ENCODE measurements around the gene FCHSD2.

The FCHSD2 gene

DNA sequence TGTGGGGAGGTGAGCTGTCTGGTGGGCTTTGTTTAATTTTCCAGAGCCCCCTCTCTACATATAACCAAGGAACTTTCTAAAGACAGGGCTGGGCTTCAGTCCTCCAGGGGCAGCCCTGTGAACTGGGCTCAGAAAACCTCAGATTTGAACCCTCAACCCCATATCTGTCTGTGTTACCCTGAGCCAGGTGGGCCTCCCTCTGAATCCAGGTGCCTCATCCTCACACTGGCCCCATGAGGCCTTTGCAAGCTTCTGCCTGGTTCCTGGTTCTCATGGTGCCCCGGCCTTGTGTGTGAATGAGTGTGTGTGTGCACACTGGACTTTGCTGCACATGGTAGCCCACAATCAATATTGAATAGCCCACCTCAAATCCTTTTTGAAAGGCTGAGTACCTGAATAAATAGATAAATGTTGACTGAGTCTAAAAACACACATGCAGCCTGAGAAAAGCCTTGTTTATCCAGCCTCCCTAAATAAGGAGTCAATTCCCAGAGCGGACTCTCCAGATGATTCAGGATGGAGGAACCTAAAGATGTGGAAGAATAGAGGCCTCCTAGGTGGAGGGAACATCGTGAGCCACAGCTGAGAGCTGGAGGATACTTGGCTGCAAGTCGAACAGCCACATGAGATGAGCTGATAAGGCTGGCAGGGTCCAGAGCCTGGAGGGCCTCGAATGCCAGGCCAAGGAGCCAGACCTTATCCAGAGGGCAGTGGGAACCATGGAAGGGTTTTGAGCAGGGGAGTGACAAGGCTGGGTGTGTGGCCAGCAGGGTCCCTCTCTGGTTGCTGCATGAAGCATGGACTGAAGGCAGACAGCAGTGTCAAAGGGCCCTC is 47.8 kb upstream of the FCHSD2 start:
- H3K4me1 ChIP-seq (ENCODE audit: insufficient read depth, low read length): no peaks in the 10 kb centered on the region
- no peaks in the 10 kb centered on the region for H3K9me3 ChIP-seq (ENCODE audit: insufficient read depth, low read length, severe bottlenecking)
- no peak overlapping the region for H3K9ac ChIP-seq (ENCODE audit: low read depth, low read length)
- H2AFZ ChIP-seq (ENCODE audit: low read depth, low read length): no peak overlapping the region
- peaks cover 4% of the 10 kb centered on the region; the same call in 1 of the 2 replicates for H4K20me1 ChIP-seq (ENCODE audit: insufficient read depth, low read length)
- no peak overlapping the region for H3K4me3 ChIP-seq (ENCODE audit: low read depth in 1 of 2, low read length in 2 of 2)
- H3K79me2 ChIP-seq (ENCODE audit: insufficient read depth, low read length): no peaks in the 10 kb centered on the region
- H3K27me3 ChIP-seq (ENCODE audit: insufficient read depth, low read length, poor library complexity): no peaks in the 10 kb centered on the region
- no peaks in the 10 kb centered on the region for H3K36me3 ChIP-seq (ENCODE audit: insufficient read depth, low read length)
- no peak overlapping the region for H3K4me2 ChIP-seq (ENCODE audit: insufficient read depth, low read length)
- ATAC-seq (ENCODE audit: insufficient read depth, low read depth) (no peak), DNase-seq (no peak)
- TF ChIP-seq EZH2 (IDR thresholded peaks at IDR 0.05; ENCODE audit: borderline replicate concordance, low read depth, low read length, severe bottlenecking): no peak
- TF ChIP-seq, protein P1, sequence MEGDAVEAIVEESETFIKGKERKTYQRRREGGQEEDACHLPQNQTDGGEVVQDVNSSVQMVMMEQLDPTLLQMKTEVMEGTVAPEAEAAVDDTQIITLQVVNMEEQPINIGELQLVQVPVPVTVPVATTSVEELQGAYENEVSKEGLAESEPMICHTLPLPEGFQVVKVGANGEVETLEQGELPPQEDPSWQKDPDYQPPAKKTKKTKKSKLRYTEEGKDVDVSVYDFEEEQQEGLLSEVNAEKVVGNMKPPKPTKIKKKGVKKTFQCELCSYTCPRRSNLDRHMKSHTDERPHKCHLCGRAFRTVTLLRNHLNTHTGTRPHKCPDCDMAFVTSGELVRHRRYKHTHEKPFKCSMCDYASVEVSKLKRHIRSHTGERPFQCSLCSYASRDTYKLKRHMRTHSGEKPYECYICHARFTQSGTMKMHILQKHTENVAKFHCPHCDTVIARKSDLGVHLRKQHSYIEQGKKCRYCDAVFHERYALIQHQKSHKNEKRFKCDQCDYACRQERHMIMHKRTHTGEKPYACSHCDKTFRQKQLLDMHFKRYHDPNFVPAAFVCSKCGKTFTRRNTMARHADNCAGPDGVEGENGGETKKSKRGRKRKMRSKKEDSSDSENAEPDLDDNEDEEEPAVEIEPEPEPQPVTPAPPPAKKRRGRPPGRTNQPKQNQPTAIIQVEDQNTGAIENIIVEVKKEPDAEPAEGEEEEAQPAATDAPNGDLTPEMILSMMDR (IDR thresholded peaks at IDR 0.05; ENCODE audit: borderline replicate concordance, extremely low read depth, low read length, poor library complexity, severe bottlenecking): no peak
- H3K27ac ChIP-seq (ENCODE audit: low read length): no peak overlapping the region

- no peak overlapping the region for H3K9ac ChIP-seq (ENCODE audit: low read depth, low read length)
- no peak overlapping the region for H3K4me3 ChIP-seq (ENCODE audit: low read depth in 1 of 2, low read length in 2 of 2)
- H3K4me1 ChIP-seq (ENCODE audit: insufficient read depth, low read length): no peaks in the 10 kb centered on the region
- H3K4me2 ChIP-seq (ENCODE audit: insufficient read depth, low read length): no peak overlapping the region
- no peak for ATAC-seq (ENCODE audit: insufficient read depth, low read depth)
- H3K27me3 ChIP-seq (ENCODE audit: insufficient read depth, low read length, poor library complexity): no peaks in the 10 kb centered on the region
- H3K36me3 ChIP-seq (ENCODE audit: insufficient read depth, low read length): no peaks in the 10 kb centered on the region
- no peak for DNase-seq
- no peaks in the 10 kb centered on the region for H3K79me2 ChIP-seq (ENCODE audit: insufficient read depth, low read length)
- H2AFZ ChIP-seq (ENCODE audit: low read depth, low read length): no peak overlapping the region
- no peaks in the 10 kb centered on the region for H3K9me3 ChIP-seq (ENCODE audit: insufficient read depth, low read length, severe bottlenecking)
- no peaks in the 10 kb centered on the region for H4K20me1 ChIP-seq (ENCODE audit: insufficient read depth, low read length)
- no peak for TF ChIP-seq EZH2 (IDR thresholded peaks at IDR 0.05; ENCODE audit: borderline replicate concordance, low read depth, low read length, severe bottlenecking)
- TF ChIP-seq, protein P1 (IDR thresholded peaks at IDR 0.05; ENCODE audit: borderline replicate concordance, extremely low read depth, low read length, poor library complexity, severe bottlenecking): no peak
- H3K27ac ChIP-seq (ENCODE audit: low read length): no peak overlapping the region
Measured at GRCh38 chr11:73189315-73189714, 47.2 kb upstream of the FCHSD2 start.

GRCh38 chr11:73188301-73188700 is 46.2 kb upstream of the FCHSD2 start:
- ATAC-seq (ENCODE audit: insufficient read depth, low read depth) (no peak), DNase-seq (no peak)
- H3K79me2 ChIP-seq (ENCODE audit: insufficient read depth, low read length): no peaks in the 10 kb centered on the region
- H3K27ac ChIP-seq (ENCODE audit: low read length): no peak overlapping the region
- no peak overlapping the region for H3K4me2 ChIP-seq (ENCODE audit: insufficient read depth, low read length)
- no peaks in the 10 kb centered on the region for H4K20me1 ChIP-seq (ENCODE audit: insufficient read depth, low read length)
- H3K36me3 ChIP-seq (ENCODE audit: insufficient read depth, low read length): no peaks in the 10 kb centered on the region
- H3K27me3 ChIP-seq (ENCODE audit: insufficient read depth, low read length, poor library complexity): peaks cover 1% of the 10 kb centered on the region
- no peak overlapping the region for H2AFZ ChIP-seq (ENCODE audit: low read depth, low read length)
- H3K9me3 ChIP-seq (ENCODE audit: insufficient read depth, low read length, severe bottlenecking): no peaks in the 10 kb centered on the region
- H3K4me1 ChIP-seq (ENCODE audit: insufficient read depth, low read length): no peaks in the 10 kb centered on the region
- H3K4me3 ChIP-seq (ENCODE audit: low read depth in 1 of 2, low read length in 2 of 2): no peak overlapping the region
- H3K9ac ChIP-seq (ENCODE audit: low read depth, low read length): no peak overlapping the region
- TF ChIP-seq EZH2 (IDR thresholded peaks at IDR 0.05; ENCODE audit: borderline replicate concordance, low read depth, low read length, severe bottlenecking): no peak
- TF ChIP-seq, protein P1 (IDR thresholded peaks at IDR 0.05; ENCODE audit: borderline replicate concordance, extremely low read depth, low read length, poor library complexity, severe bottlenecking): no peak

Data from DND-41 (cell line).